NB4 (cell line): ENCODE data around the gene RPTOR.

Source experiments
- DNase-seq: peaks from one replicate; pipeline ENCODE4 v3.0.0; 2010; ENCODE audit warnings: low read depth
- H3K4me3 ChIP-seq: one replicate; pipeline ENCODE4 v1.5.1; 2011; ENCODE audit warnings: mild to moderate bottlenecking, low read depth, low read length, moderate library complexity
- MAX ChIP-seq: IDR thresholded peaks from 2 replicates; pipeline ENCODE4 v1.6.1; 2011; ENCODE audit warnings: low read depth, low read length
- MYC ChIP-seq: IDR thresholded peaks from 2 replicates; pipeline ENCODE4 v1.6.1; 2011; ENCODE audit warnings: low read depth, low read length
- POLR2A ChIP-seq: IDR thresholded peaks from 2 replicates; pipeline ENCODE4 v1.6.1; 2011; ENCODE audit warnings: mild to moderate bottlenecking; ENCODE audit not compliant: insufficient read length; ENCODE audit errors: extremely low read depth
- TF ChIP-seq, protein P1 (sequence below): IDR thresholded peaks from one replicate; pipeline ENCODE4 v1.5.1; 2012; ENCODE audit warnings: low read depth, low read length

RPTOR gene

GRCh38 chr17:80516171-80516932 lies 28.3 kb upstream of the RPTOR start:
- TF ChIP-seq POLR2A (no peak), MYC (no peak), MAX (no peak)
- TF ChIP-seq, protein P1, sequence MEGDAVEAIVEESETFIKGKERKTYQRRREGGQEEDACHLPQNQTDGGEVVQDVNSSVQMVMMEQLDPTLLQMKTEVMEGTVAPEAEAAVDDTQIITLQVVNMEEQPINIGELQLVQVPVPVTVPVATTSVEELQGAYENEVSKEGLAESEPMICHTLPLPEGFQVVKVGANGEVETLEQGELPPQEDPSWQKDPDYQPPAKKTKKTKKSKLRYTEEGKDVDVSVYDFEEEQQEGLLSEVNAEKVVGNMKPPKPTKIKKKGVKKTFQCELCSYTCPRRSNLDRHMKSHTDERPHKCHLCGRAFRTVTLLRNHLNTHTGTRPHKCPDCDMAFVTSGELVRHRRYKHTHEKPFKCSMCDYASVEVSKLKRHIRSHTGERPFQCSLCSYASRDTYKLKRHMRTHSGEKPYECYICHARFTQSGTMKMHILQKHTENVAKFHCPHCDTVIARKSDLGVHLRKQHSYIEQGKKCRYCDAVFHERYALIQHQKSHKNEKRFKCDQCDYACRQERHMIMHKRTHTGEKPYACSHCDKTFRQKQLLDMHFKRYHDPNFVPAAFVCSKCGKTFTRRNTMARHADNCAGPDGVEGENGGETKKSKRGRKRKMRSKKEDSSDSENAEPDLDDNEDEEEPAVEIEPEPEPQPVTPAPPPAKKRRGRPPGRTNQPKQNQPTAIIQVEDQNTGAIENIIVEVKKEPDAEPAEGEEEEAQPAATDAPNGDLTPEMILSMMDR = no peak
- DNase-seq = no peak
- H3K4me3 ChIP-seq = no peak overlapping the region

- no peak for DNase-seq
- TF ChIP-seq POLR2A (no peak), MYC (no peak), MAX (no peak)
- TF ChIP-seq, protein P1 = no peak
- H3K4me3 ChIP-seq = no peak overlapping the region
These were observed 27.0 kb upstream of the RPTOR start for GRCh38 chr17:80517641-80518040.

DNA sequence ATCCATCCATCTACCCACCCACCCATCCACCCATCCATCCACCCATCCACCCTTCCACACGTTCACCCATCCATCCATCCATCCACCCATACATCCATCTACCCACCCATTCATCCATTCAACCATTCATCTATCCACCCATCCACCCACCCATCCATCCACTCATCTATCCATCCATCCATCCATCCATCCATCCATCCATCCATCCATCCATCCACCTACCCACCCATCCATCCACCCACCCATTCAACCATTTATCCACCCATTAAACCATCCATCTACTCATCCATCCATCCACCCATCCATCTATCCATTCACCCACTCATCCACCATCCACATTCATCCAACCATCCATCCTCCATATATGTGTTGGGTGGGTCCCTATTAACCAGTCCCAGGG lies 26.2 kb upstream of the RPTOR start:
- no peak overlapping the region for H3K4me3 ChIP-seq
- no peak for TF ChIP-seq MYC
- TF ChIP-seq, protein P1 = no peak
- TF ChIP-seq POLR2A = no peak
- no peak for DNase-seq

GRCh38 chr17:80519091-80519781 lies 25.4 kb upstream of the RPTOR start:
- TF ChIP-seq MYC = no peak
- no peak for TF ChIP-seq POLR2A
- TF ChIP-seq, protein P1 = no peak
- no peak for TF ChIP-seq MAX
- DNase-seq = no peak
- H3K4me3 ChIP-seq = no peak overlapping the region

- no peak overlapping the region for H3K4me3 ChIP-seq
- TF ChIP-seq POLR2A = no peak
- TF ChIP-seq MYC = no peak
- TF ChIP-seq, protein P1 = no peak
- TF ChIP-seq MAX = no peak
- no peak for DNase-seq
These were observed 23.7 kb upstream of the RPTOR start for GRCh38 chr17:80520810-80521455.
